GM10266 (cell line): ENCODE measurements around the gene SHANK3.

Source experiments
- DNase-seq: peaks from one replicate; pipeline ENCODE4 v3.0.0; 2012; ENCODE audit errors: extremely low spot score
- TF ChIP-seq, protein P1 (sequence below): IDR thresholded peaks from 2 replicates; pipeline ENCODE4 v1.5.1; 2012; ENCODE audit warnings: mild to moderate bottlenecking, low read depth; ENCODE audit not compliant: control insufficient read depth, insufficient read depth; ENCODE audit errors: missing control alignments

SHANK3 gene

DNA sequence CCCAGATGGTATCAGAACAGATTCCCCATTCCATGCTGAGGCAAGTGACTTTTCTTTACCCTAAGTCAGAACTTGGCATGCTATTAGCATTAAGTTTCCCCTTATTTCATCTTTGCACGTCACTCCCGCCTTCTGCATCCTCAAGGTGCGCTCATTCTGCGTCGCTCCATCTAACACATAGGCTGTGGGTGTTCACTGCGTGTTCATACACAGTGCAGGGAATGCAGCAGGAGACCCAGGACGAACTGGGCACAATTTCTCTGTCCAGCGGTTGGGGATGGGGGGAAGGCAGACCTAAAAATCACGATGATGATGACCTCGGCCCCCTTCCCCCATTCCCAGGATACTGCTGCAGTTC is 45.7 kb downstream of the SHANK3 start:
- DNase-seq: no peak
- TF ChIP-seq, protein P1, sequence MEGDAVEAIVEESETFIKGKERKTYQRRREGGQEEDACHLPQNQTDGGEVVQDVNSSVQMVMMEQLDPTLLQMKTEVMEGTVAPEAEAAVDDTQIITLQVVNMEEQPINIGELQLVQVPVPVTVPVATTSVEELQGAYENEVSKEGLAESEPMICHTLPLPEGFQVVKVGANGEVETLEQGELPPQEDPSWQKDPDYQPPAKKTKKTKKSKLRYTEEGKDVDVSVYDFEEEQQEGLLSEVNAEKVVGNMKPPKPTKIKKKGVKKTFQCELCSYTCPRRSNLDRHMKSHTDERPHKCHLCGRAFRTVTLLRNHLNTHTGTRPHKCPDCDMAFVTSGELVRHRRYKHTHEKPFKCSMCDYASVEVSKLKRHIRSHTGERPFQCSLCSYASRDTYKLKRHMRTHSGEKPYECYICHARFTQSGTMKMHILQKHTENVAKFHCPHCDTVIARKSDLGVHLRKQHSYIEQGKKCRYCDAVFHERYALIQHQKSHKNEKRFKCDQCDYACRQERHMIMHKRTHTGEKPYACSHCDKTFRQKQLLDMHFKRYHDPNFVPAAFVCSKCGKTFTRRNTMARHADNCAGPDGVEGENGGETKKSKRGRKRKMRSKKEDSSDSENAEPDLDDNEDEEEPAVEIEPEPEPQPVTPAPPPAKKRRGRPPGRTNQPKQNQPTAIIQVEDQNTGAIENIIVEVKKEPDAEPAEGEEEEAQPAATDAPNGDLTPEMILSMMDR: no peak

DNA sequence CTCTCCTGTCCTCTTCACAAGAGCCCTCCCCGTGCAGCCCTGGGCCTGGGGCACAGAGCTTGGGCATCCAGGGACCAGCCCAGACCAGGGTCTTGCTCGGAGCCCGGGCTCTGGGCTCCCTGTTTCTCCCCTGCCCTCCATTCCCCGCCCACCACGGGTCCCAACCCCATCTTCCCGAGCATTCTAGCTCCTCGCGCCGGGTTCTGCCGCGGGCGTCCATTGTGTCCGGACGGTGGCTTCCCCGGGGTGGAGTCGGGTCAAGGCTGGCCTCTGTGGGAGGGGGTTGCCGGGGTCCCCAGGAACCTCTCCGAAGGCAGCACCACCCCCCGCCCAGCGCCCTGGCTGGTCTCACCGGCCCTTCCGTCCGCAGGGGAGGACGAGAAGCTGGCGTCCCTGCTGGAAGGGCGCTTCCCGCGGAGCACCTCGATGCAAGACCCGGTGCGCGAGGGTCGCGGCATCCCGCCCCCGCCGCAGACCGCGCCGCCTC is 47.2 kb downstream of the SHANK3 start:
- DNase-seq: no peak
- TF ChIP-seq, protein P1: no peak

DNA sequence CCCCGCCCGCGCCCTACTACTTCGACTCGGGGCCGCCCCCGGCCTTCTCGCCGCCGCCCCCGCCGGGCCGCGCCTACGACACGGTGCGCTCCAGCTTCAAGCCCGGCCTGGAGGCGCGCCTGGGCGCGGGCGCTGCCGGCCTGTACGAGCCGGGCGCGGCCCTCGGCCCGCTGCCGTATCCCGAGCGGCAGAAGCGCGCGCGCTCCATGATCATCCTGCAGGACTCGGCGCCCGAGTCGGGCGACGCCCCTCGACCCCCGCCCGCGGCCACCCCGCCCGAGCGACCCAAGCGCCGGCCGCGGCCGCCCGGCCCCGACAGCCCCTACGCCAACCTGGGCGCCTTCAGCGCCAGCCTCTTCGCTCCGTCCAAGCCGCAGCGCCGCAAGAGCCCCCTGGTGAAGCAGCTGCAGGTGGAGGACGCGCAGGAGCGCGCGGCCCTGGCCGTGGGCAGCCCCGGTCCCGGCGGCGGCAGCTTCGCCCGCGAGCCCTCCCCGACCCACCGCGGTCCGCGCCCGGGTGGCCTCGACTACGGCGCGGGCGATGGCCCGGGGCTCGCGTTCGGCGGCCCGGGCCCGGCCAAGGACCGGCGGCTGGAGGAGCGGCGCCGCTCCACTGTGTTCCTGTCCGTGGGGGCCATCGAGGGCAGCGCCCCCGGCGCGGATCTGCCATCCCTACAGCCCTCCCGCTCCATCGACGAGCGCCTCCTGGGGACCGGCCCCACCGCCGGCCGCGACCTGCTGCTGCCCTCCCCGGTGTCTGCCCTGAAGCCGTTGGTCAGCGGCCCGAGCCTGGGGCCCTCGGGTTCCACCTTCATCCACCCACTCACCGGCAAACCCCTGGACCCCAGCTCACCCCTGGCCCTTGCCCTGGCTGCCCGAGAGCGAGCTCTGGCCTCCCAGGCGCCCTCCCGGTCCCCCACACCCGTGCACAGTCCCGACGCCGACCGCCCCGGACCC is 48.0 kb downstream of the SHANK3 start:
- TF ChIP-seq, protein P1: no peak
- DNase-seq: no peak

DNA sequence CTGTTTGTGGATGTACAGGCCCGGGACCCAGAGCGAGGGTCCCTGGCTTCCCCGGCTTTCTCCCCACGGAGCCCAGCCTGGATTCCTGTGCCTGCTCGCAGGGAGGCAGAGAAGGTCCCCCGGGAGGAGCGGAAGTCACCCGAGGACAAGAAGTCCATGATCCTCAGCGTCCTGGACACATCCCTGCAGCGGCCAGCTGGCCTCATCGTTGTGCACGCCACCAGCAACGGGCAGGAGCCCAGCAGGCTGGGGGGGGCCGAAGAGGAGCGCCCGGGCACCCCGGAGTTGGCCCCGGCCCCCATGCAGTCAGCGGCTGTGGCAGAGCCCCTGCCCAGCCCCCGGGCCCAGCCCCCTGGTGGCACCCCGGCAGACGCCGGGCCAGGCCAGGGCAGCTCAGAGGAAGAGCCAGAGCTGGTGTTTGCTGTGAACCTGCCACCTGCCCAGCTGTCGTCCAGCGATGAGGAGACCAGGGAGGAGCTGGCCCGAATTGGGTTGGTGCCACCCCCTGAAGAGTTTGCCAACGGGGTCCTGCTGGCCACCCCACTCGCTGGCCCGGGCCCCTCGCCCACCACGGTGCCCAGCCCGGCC is 48.7 kb downstream of the SHANK3 start:
- DNase-seq: no peak
- TF ChIP-seq, protein P1: no peak

DNA sequence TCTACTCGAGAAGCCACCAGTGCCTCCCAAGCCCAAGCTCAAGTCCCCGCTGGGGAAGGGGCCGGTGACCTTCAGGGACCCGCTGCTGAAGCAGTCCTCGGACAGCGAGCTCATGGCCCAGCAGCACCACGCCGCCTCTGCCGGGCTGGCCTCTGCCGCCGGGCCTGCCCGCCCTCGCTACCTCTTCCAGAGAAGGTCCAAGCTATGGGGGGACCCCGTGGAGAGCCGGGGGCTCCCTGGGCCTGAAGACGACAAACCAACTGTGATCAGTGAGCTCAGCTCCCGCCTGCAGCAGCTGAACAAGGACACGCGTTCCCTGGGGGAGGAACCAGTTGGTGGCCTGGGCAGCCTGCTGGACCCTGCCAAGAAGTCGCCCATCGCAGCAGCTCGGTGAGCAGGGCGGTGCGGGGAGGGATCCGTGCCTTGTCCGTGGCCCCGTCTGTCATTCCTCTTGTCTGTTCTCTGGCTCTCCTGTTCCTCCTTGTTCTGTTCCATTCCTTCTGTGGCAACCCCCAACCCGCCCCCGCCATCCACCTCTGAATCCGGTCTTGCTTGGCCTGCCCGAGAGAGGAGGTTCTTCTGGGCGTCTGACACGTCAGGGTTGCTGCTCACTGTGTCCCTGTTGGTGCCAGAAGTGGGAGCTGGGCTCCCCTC is 49.6 kb downstream of the SHANK3 start:
- TF ChIP-seq, protein P1: no peak
- no peak for DNase-seq
